Measurements from ENCODE around the gene FBXO7. TPM values are rescaled to one million over a fixed set of nuclear protein-coding genes. Genes with fewer than 3 reads are reported as not detected.

FBXO7 gene
- total RNA-seq, 1 experiment from 2014 or later = 85.1 TPM

DNA sequence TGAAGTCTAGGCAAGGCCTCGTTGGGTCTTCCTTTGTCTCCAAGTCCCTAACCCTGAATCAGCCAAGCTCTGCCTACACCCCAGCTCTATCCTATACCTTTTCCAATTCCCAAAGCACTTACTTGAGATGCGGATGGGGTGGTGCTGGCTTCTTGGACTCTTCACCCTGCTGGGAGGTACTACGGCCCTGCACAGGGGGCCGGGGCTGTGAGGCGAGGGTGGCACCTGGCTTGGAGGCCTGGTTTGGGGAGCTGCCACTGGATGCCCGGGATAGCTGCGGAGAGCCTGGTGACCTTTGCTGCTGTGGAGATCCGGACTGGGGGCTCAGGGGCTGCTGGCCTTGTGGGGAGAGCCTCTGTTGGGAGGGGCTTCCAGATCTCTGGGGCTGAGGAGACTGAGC lies 43.3 kb downstream of the FBXO7 start:
- CTCF ChIA-PET = interaction anchor here (0.5 kb wide), 1 partner anchor 18 kb away, joined by 3 read pairs; no protein-coding TSS in a partner anchor
- intact Hi-C loops (cut with micrococcal nuclease; ENCODE audit: unreplicated experiment) = no loop called here
- POLR2A ChIA-PET = no interaction called here
- Histone ChIP-seq H3K4me3 (ENCODE audit: low read depth, low read length) (no peak overlapping the region), H3K9me3 (no peaks in the 10 kb centered on the region), H3K27me3 (replicated peaks; ENCODE audit: control insufficient read depth, insufficient read depth, low read length) (no peaks in the 10 kb centered on the region), H3K36me3 (ENCODE audit: control insufficient read depth, insufficient read depth, low read length) (no peaks in the 10 kb centered on the region), H3K4me1 (no peaks in the 10 kb centered on the region)
- TF ChIP-seq, protein P1, sequence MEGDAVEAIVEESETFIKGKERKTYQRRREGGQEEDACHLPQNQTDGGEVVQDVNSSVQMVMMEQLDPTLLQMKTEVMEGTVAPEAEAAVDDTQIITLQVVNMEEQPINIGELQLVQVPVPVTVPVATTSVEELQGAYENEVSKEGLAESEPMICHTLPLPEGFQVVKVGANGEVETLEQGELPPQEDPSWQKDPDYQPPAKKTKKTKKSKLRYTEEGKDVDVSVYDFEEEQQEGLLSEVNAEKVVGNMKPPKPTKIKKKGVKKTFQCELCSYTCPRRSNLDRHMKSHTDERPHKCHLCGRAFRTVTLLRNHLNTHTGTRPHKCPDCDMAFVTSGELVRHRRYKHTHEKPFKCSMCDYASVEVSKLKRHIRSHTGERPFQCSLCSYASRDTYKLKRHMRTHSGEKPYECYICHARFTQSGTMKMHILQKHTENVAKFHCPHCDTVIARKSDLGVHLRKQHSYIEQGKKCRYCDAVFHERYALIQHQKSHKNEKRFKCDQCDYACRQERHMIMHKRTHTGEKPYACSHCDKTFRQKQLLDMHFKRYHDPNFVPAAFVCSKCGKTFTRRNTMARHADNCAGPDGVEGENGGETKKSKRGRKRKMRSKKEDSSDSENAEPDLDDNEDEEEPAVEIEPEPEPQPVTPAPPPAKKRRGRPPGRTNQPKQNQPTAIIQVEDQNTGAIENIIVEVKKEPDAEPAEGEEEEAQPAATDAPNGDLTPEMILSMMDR (IDR thresholded peaks at IDR 0.05; ENCODE audit: insufficient read depth in 1 of 2, low read depth in 1 of 2, low read length in 1 of 2, severe bottlenecking in 1 of 2, unreplicated experiment in 1 of 2) = no peak
- H3K27me3 Mint-ChIP-seq (ENCODE audit: insufficient read depth, unreplicated experiment) = no peaks in the 10 kb centered on the region
- no peaks in the 10 kb centered on the region for H3K9me3 Mint-ChIP-seq (ENCODE audit: unreplicated experiment)
- no peak overlapping the region for H3K27ac Mint-ChIP-seq (ENCODE audit: unreplicated experiment)
- H3K4me1 Mint-ChIP-seq (ENCODE audit: low read depth, unreplicated experiment) = no peaks in the 10 kb centered on the region
- DNase-seq = no peak
- no TSS peak for BruUV-seq (replicated peaks)
- H3K36me3 Mint-ChIP-seq (ENCODE audit: insufficient read depth, unreplicated experiment) = no peaks in the 10 kb centered on the region
- no peak overlapping the region for H3K4me3 Mint-ChIP-seq (ENCODE audit: unreplicated experiment)

DNA sequence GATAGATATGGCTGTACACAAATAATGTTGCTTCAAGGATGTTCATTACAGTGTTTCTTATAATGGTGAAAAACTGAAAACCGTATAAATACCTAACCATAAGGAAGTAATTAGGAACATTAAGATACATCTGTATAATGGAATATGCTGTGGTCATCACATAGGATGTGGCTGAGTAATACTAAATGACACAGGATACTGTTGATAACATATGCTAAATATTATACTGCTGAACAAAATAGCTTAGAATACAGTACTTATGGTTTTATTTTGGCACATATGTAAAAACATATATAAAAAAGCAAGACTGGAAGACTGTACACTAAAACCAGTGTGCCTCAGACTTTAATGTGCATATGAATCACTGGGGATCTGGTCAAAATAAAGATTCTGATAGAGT lies 43.8 kb downstream of the FBXO7 start:
- DNase-seq = no peak
- ChIA-PET CTCF (no interaction called here), POLR2A (no interaction called here)
- Histone ChIP-seq H3K4me1 (no peaks in the 10 kb centered on the region), H3K9me3 (no peaks in the 10 kb centered on the region), H3K27me3 (replicated peaks; ENCODE audit: control insufficient read depth, insufficient read depth, low read length) (no peaks in the 10 kb centered on the region), H3K4me3 (ENCODE audit: low read depth, low read length) (no peak overlapping the region), H3K36me3 (ENCODE audit: control insufficient read depth, insufficient read depth, low read length) (no peaks in the 10 kb centered on the region)
- no TSS peak for BruUV-seq (replicated peaks)
- Mint-ChIP-seq H3K9me3 (ENCODE audit: unreplicated experiment) (no peaks in the 10 kb centered on the region), H3K27me3 (ENCODE audit: insufficient read depth, unreplicated experiment) (no peaks in the 10 kb centered on the region), H3K36me3 (ENCODE audit: insufficient read depth, unreplicated experiment) (no peaks in the 10 kb centered on the region), H3K27ac (ENCODE audit: unreplicated experiment) (no peak overlapping the region), H3K4me3 (ENCODE audit: unreplicated experiment) (no peak overlapping the region), H3K4me1 (ENCODE audit: low read depth, unreplicated experiment) (no peaks in the 10 kb centered on the region)
- intact Hi-C loops (cut with micrococcal nuclease; ENCODE audit: unreplicated experiment) = no loop called here
- TF ChIP-seq, protein P1 (IDR thresholded peaks at IDR 0.05; ENCODE audit: insufficient read depth in 1 of 2, low read depth in 1 of 2, low read length in 1 of 2, severe bottlenecking in 1 of 2, unreplicated experiment in 1 of 2) = no peak

DNA sequence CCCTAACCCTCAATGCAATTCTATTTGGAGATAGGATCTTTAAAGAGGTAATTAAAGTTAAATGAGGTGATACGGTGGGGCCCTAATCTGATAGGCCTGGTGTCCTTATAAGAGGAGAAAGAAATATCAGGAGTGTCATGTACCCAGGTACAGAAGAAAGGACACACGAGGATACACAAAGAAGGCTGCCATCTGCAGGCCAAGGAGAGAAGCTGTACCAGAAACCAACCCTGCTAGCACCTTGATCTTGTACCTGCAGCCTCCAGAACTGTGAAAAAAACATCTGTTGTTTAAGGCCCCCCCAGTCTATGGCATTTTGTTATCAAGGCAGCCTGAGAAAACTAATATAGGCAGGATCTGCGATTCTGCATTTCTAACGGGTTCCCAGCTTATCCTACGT lies 44.2 kb downstream of the FBXO7 start:
- POLR2A ChIA-PET = no interaction called here
- H3K36me3 ChIP-seq (ENCODE audit: control insufficient read depth, insufficient read depth, low read length) = no peaks in the 10 kb centered on the region
- H3K36me3 Mint-ChIP-seq (ENCODE audit: insufficient read depth, unreplicated experiment) = no peaks in the 10 kb centered on the region
- BruUV-seq (replicated peaks) = no TSS peak
- H3K4me1 ChIP-seq = no peaks in the 10 kb centered on the region
- CTCF ChIA-PET = no interaction called here
- H3K9me3 ChIP-seq = no peaks in the 10 kb centered on the region
- DNase-seq = no peak
- intact Hi-C loops (cut with micrococcal nuclease; ENCODE audit: unreplicated experiment) = no loop called here
- no peak overlapping the region for H3K27ac Mint-ChIP-seq (ENCODE audit: unreplicated experiment)
- no peaks in the 10 kb centered on the region for H3K9me3 Mint-ChIP-seq (ENCODE audit: unreplicated experiment)
- no peaks in the 10 kb centered on the region for H3K27me3 Mint-ChIP-seq (ENCODE audit: insufficient read depth, unreplicated experiment)
- H3K4me3 Mint-ChIP-seq (ENCODE audit: unreplicated experiment) = no peak overlapping the region
- TF ChIP-seq, protein P1 (IDR thresholded peaks at IDR 0.05; ENCODE audit: insufficient read depth in 1 of 2, low read depth in 1 of 2, low read length in 1 of 2, severe bottlenecking in 1 of 2, unreplicated experiment in 1 of 2) = peak; percentile 43 to 47
- H3K4me3 ChIP-seq (ENCODE audit: low read depth, low read length) = no peak overlapping the region
- no peaks in the 10 kb centered on the region for H3K4me1 Mint-ChIP-seq (ENCODE audit: low read depth, unreplicated experiment)
- no peaks in the 10 kb centered on the region for H3K27me3 ChIP-seq (replicated peaks; ENCODE audit: control insufficient read depth, insufficient read depth, low read length)
